GM19468 (cell line): ENCODE data around the gene KIF6.
"Not testable (repeated sequence)": the region's sequence is repeated elsewhere in the genome, so short reads cannot be mapped to it uniquely, and the experiment has no call there.

ENCODE experiments used
- ATAC-seq: cut with Tn5 transposase; IDR thresholded peaks from one replicate; pipeline ENCODE4 v1.9.1; 2021; ENCODE audit warnings: mild to moderate bottlenecking, moderate library complexity, moderate number of reproducible peaks; ENCODE audit not compliant: unreplicated experiment; ENCODE audit errors: extremely low read depth

KIF6 gene

GRCh38 chr6:39515006-39515405 is 210.2 kb downstream of the KIF6 start:
- no peak for ATAC-seq

- ATAC-seq, result not testable (repeated sequence)
Measured at GRCh38 chr6:39509831-39510230, 215.4 kb downstream of the KIF6 start.

- no peak for ATAC-seq
Measured at GRCh38 chr6:39508515-39508914, 216.7 kb downstream of the KIF6 start.

GRCh38 chr6:39507331-39507998 is 217.7 kb downstream of the KIF6 start:
- no peak for ATAC-seq

- not testable (repeated sequence) for ATAC-seq
Measured at GRCh38 chr6:39502362-39502955, 222.7 kb downstream of the KIF6 start.

- no peak for ATAC-seq
Measured at GRCh38 chr6:39499053-39499452, 226.2 kb downstream of the KIF6 start.

- no peak for ATAC-seq
Measured at GRCh38 chr6:39498096-39498495, 227.1 kb downstream of the KIF6 start.

- no peak for ATAC-seq
Measured at GRCh38 chr6:39496915-39497314, 228.3 kb downstream of the KIF6 start.

GRCh38 chr6:39496456-39496855 is 228.8 kb downstream of the KIF6 start:
- no peak for ATAC-seq

GRCh38 chr6:39495640-39496039 is 229.6 kb downstream of the KIF6 start:
- ATAC-seq, result no peak

- ATAC-seq, result no peak
Measured at GRCh38 chr6:39494998-39495397, 230.2 kb downstream of the KIF6 start.

- no peak for ATAC-seq
Measured at GRCh38 chr6:39493777-39494176, 231.4 kb downstream of the KIF6 start.

GRCh38 chr6:39493174-39493573 is 232.0 kb downstream of the KIF6 start:
- ATAC-seq, result no peak

GRCh38 chr6:39490108-39490507 is 235.1 kb downstream of the KIF6 start:
- no peak for ATAC-seq

GRCh38 chr6:39488255-39488879 is 236.8 kb downstream of the KIF6 start:
- no peak for ATAC-seq

GRCh38 chr6:39484276-39484675 is 240.9 kb downstream of the KIF6 start:
- ATAC-seq, result no peak

GRCh38 chr6:39479819-39480218 is 245.4 kb downstream of the KIF6 start:
- ATAC-seq, result not testable (repeated sequence)

- ATAC-seq, result no peak
Measured at GRCh38 chr6:39476670-39477069, 248.5 kb downstream of the KIF6 start.

GRCh38 chr6:39476151-39476550 is 249.1 kb downstream of the KIF6 start:
- no peak for ATAC-seq

- no peak for ATAC-seq
Measured at GRCh38 chr6:39471954-39472659, 253.1 kb downstream of the KIF6 start.

- no peak for ATAC-seq
Measured at GRCh38 chr6:39470506-39470905, 254.7 kb downstream of the KIF6 start.
